Mammary epithelial cell (primary cell): ENCODE results near the gene CDK8.

ENCODE experiments used
- CTCF ChIP-seq, 2 donors: IDR thresholded peaks in 1 of 2; conservative IDR thresholded peaks in 1 of 2; 2 replicates each; pipeline ENCODE4 v1.5.1; 2011 to 2012; ENCODE audit warnings: inconsistent platforms in 2 of 2, low read length in 2 of 2, mild to moderate bottlenecking in 2 of 2, control low read depth in 1 of 2, low read depth in 1 of 2; ENCODE audit not compliant: insufficient read depth in 1 of 2; ENCODE audit errors: extremely low read depth in 1 of 2
- EZH2 ChIP-seq: IDR thresholded peaks from 2 replicates; pipeline ENCODE4 v1.6.1; 2012; ENCODE audit warnings: low read length, inconsistent platforms, borderline replicate concordance

- TF ChIP-seq CTCF (conservative IDR thresholded peaks at IDR 0.05 in 1 of 2, IDR thresholded peaks at IDR 0.05 in 1 of 2; ENCODE audit: extremely low read depth in 1 of 2, insufficient read depth in 1 of 2, low read depth in 1 of 2, low read length in 2 of 2), result no peak
- TF ChIP-seq EZH2, result no peak
These were observed 147.7 kb downstream of the CDK8 start for GRCh38 chr13:26401578-26402021.
